ES-I3 (cell line): Measurements from ENCODE around the gene NTM.

Experiments used
- H3K36me3 ChIP-seq: 2 replicates; pipeline ENCODE4 v1.6.1; 2013; ENCODE audit warnings: mild to moderate bottlenecking, low read length, control low read depth, moderate library complexity; ENCODE audit not compliant: insufficient read depth
- H3K4me1 ChIP-seq: 2 replicates; pipeline ENCODE4 v1.6.1; 2013; ENCODE audit warnings: mild to moderate bottlenecking, control low read depth, low read length; ENCODE audit not compliant: insufficient read depth
- H3K9ac ChIP-seq: 2 replicates; pipeline ENCODE4 v1.6.1; 2013; ENCODE audit warnings: low read depth, mild to moderate bottlenecking, low read length, moderate library complexity
- H3K9me3 ChIP-seq: 2 replicates; pipeline ENCODE4 v1.6.1; 2013; ENCODE audit warnings: mild to moderate bottlenecking, low read length, moderate library complexity; ENCODE audit not compliant: control insufficient read depth, insufficient read depth

The NTM gene

GRCh38 chr11:131649856-131650255 is 279.4 kb downstream of the NTM start:
- Histone ChIP-seq H3K9ac (no peak overlapping the region), H3K4me1 (peaks cover 11% of the 10 kb centered on the region; the same call in 1 of the 2 replicates), H3K9me3 (no peaks in the 10 kb centered on the region), H3K36me3 (no peaks in the 10 kb centered on the region)

- no peak overlapping the region for H3K9ac ChIP-seq
- H3K36me3 ChIP-seq: no peaks in the 10 kb centered on the region
- peaks cover 19% of the 10 kb centered on the region; the same call in 1 of the 2 replicates for H3K4me1 ChIP-seq
- H3K9me3 ChIP-seq: no peaks in the 10 kb centered on the region
These were observed 281.8 kb downstream of the NTM start for GRCh38 chr11:131652231-131652630.

- Histone ChIP-seq H3K36me3 (no peaks in the 10 kb centered on the region), H3K9ac (no peak overlapping the region), H3K4me1 (peaks cover 26% of the 10 kb centered on the region), H3K9me3 (no peaks in the 10 kb centered on the region)
These were observed 282.8 kb downstream of the NTM start for GRCh38 chr11:131653260-131653659.

- Histone ChIP-seq H3K9me3 (no peaks in the 10 kb centered on the region), H3K4me1 (peaks cover 27% of the 10 kb centered on the region), H3K36me3 (no peaks in the 10 kb centered on the region), H3K9ac (no peak overlapping the region)
These were observed 284.4 kb downstream of the NTM start for GRCh38 chr11:131654849-131655248.

- H3K9ac ChIP-seq: peak overlapping the region; percentile 37; the same call in 1 of the 2 replicates
- no peaks in the 10 kb centered on the region for H3K36me3 ChIP-seq
- H3K4me1 ChIP-seq: peaks cover 40% of the 10 kb centered on the region
- no peaks in the 10 kb centered on the region for H3K9me3 ChIP-seq
These were observed 285.9 kb downstream of the NTM start for GRCh38 chr11:131656179-131656838.

- no peaks in the 10 kb centered on the region for H3K9me3 ChIP-seq
- peak overlapping the region; percentile 37; the same call in 1 of the 2 replicates for H3K9ac ChIP-seq
- H3K36me3 ChIP-seq: no peaks in the 10 kb centered on the region
- peaks cover 40% of the 10 kb centered on the region for H3K4me1 ChIP-seq
These were observed 286.4 kb downstream of the NTM start for GRCh38 chr11:131656839-131657211.

GRCh38 chr11:131658414-131658813 is 288.0 kb downstream of the NTM start:
- Histone ChIP-seq H3K9me3 (no peaks in the 10 kb centered on the region), H3K36me3 (no peaks in the 10 kb centered on the region), H3K4me1 (peaks cover 46% of the 10 kb centered on the region), H3K9ac (no peak overlapping the region)

GRCh38 chr11:131658952-131659351 is 288.5 kb downstream of the NTM start:
- no peaks in the 10 kb centered on the region for H3K36me3 ChIP-seq
- H3K9ac ChIP-seq: no peak overlapping the region
- H3K4me1 ChIP-seq: peaks cover 43% of the 10 kb centered on the region
- H3K9me3 ChIP-seq: no peaks in the 10 kb centered on the region

- H3K4me1 ChIP-seq: peaks cover 42% of the 10 kb centered on the region
- H3K36me3 ChIP-seq: no peaks in the 10 kb centered on the region
- H3K9me3 ChIP-seq: no peaks in the 10 kb centered on the region
- H3K9ac ChIP-seq: no peak overlapping the region
These were observed 289.5 kb downstream of the NTM start for GRCh38 chr11:131659931-131660330.

GRCh38 chr11:131661132-131661531 is 290.7 kb downstream of the NTM start:
- Histone ChIP-seq H3K4me1 (peaks cover 38% of the 10 kb centered on the region), H3K36me3 (no peaks in the 10 kb centered on the region), H3K9me3 (no peaks in the 10 kb centered on the region), H3K9ac (no peak overlapping the region)

GRCh38 chr11:131662317-131662972 is 292.0 kb downstream of the NTM start:
- Histone ChIP-seq H3K9ac (no peak overlapping the region), H3K4me1 (peaks cover 34% of the 10 kb centered on the region), H3K9me3 (no peaks in the 10 kb centered on the region), H3K36me3 (no peaks in the 10 kb centered on the region)

- no peak overlapping the region for H3K9ac ChIP-seq
- peaks cover 29% of the 10 kb centered on the region for H3K4me1 ChIP-seq
- no peaks in the 10 kb centered on the region for H3K36me3 ChIP-seq
- no peaks in the 10 kb centered on the region for H3K9me3 ChIP-seq
These were observed 292.6 kb downstream of the NTM start for GRCh38 chr11:131662993-131663392.

- Histone ChIP-seq H3K9ac (no peak overlapping the region), H3K9me3 (no peaks in the 10 kb centered on the region), H3K36me3 (no peaks in the 10 kb centered on the region), H3K4me1 (peaks cover 29% of the 10 kb centered on the region)
These were observed 293.2 kb downstream of the NTM start for GRCh38 chr11:131663405-131664200.

GRCh38 chr11:131664293-131664692 is 293.9 kb downstream of the NTM start:
- Histone ChIP-seq H3K4me1 (peaks cover 34% of the 10 kb centered on the region), H3K9me3 (no peaks in the 10 kb centered on the region), H3K36me3 (no peaks in the 10 kb centered on the region), H3K9ac (no peak overlapping the region)
